WTC11 (cell line): ENCODE measurements around the gene FBXO28. TPM values are rescaled to one million over a fixed set of nuclear protein-coding genes. Genes with fewer than 3 reads are reported as not detected.
A peak's percentile ranks its signal among the peaks of the same experiment; 100 is the strongest.

Experiments used
- ATAC-seq: fragments of 200-7000 bp; cut with Tn5 transposase; 2 replicates; pipeline ENCODE4 v1.10.0; 2021; ENCODE audit warnings: mild to moderate bottlenecking, moderate library complexity
- CTCF ChIA-PET: fragments of 300-600 bp; sonication (Branson Sonifier 250); formaldehyde crosslinking; loops from one replicate; lab custom pipeline; 2021; ENCODE audit warnings: antibody characterized with exemption; lab: Charles Lee
- POLR2A ChIA-PET: fragments of 350-600 bp; sonication (Branson Sonifier 250); formaldehyde crosslinking; loops from one replicate; lab custom pipeline; 2021; ENCODE audit warnings: antibody characterized with exemption; lab: Charles Lee
- DNase-seq: peaks from one replicate; pipeline ENCODE4 v3.0.0; 2021; ENCODE audit warnings: low spot score
- H3K27ac Mint-ChIP-seq: 2 replicates; pipeline ENCODE4 v1.8.0; 2021; ENCODE audit warnings: mixed read lengths
- H3K27me3 Mint-ChIP-seq: 2 replicates; pipeline ENCODE4 v1.8.0; 2021; ENCODE audit warnings: low read depth, mild to moderate bottlenecking, moderate library complexity, mixed read lengths
- H3K36me3 Mint-ChIP-seq: 2 replicates; pipeline ENCODE4 v1.8.0; 2021; ENCODE audit warnings: mixed read lengths
- H3K4me1 Mint-ChIP-seq: 2 replicates; pipeline ENCODE4 v1.8.0; 2022; ENCODE audit warnings: mixed read lengths
- H3K4me3 Mint-ChIP-seq: 2 replicates; pipeline ENCODE4 v1.8.0; 2021; ENCODE audit warnings: mild to moderate bottlenecking, moderate library complexity, mixed read lengths
- H3K9me3 Mint-ChIP-seq: 2 replicates; pipeline ENCODE4 v1.8.0; 2021; ENCODE audit warnings: mixed read lengths
- AFF4 ChIP-seq: sonication (generic); formaldehyde crosslinking; IDR thresholded peaks from 2 replicates; pipeline ENCODE4 v1.8.1; 2023; ENCODE audit warnings: mild to moderate bottlenecking, missing genetic modification reagents, borderline replicate concordance
- ATF6 ChIP-seq: sonication (generic); formaldehyde crosslinking; IDR thresholded peaks from 2 replicates; pipeline ENCODE4 v1.8.1; 2023; ENCODE audit warnings: mild to moderate bottlenecking, missing genetic modification reagents
- GRHL2 ChIP-seq: fragments of 250-450 bp; sonication (Bioruptor Pico); IDR thresholded peaks from 2 replicates; pipeline ENCODE4 v1.8.0; 2022; ENCODE audit warnings: mild to moderate bottlenecking, moderate library complexity; ENCODE audit not compliant: insufficient replicate concordance, severe bottlenecking
- GTF2I ChIP-seq: fragments of 250-450 bp; sonication (Bioruptor Pico); conservative IDR thresholded peaks from 2 replicates; pipeline ENCODE4 v1.4.0; 2021; ENCODE audit warnings: mild to moderate bottlenecking
- NFATC4 ChIP-seq: fragments of 250-450 bp; sonication (Bioruptor Pico); IDR thresholded peaks from 2 replicates; pipeline ENCODE4 v1.9.0; 2021; ENCODE audit warnings: mild to moderate bottlenecking
- TP53 ChIP-seq: sonication (generic); formaldehyde crosslinking; IDR thresholded peaks from 2 replicates; pipeline ENCODE4 v1.8.1; 2023; ENCODE audit warnings: mild to moderate bottlenecking, missing genetic modification reagents
- ZNF416 ChIP-seq: fragments of 250-450 bp; sonication (Bioruptor Pico); IDR thresholded peaks from 2 replicates; pipeline ENCODE4 v1.9.0; 2021; ENCODE audit warnings: mild to moderate bottlenecking, inconsistent platforms
- total RNA-seq: library from RNA; stranded (reverse); gene quantifications from 3 replicates; pipeline ENCODE4 v1.2.3, GENCODE V29; 2021
- TF ChIP-seq, protein P1 (sequence below): sonication (generic); formaldehyde crosslinking; conservative IDR thresholded peaks from 2 replicates; pipeline ENCODE4 v1.8.1; 2023; ENCODE audit warnings: mild to moderate bottlenecking, low read depth, missing genetic modification reagents, moderate library complexity
- TF ChIP-seq, protein P2 (sequence below): fragments of 250-450 bp; sonication (Bioruptor Pico); conservative IDR thresholded peaks from 2 replicates; pipeline ENCODE4 v1.9.0; 2021; ENCODE audit warnings: mild to moderate bottlenecking
- TF ChIP-seq, protein P3 (sequence below): sonication (generic); formaldehyde crosslinking; IDR thresholded peaks from 2 replicates; pipeline ENCODE4 v1.8.1; 2022; ENCODE audit warnings: missing genetic modification reagents, borderline replicate concordance
- TF ChIP-seq, protein P4 (sequence below): sonication (generic); formaldehyde crosslinking; IDR thresholded peaks from 2 replicates; pipeline ENCODE4 v1.8.0; 2022; ENCODE audit warnings: mild to moderate bottlenecking, missing genetic modification reagents
- TF ChIP-seq, protein P5 (sequence below): sonication (generic); formaldehyde crosslinking; IDR thresholded peaks from 2 replicates; pipeline ENCODE4 v1.8.1; 2022; ENCODE audit warnings: low read depth, missing genetic modification reagents, borderline replicate concordance
- TF ChIP-seq, protein P6 (sequence below): sonication (generic); formaldehyde crosslinking; IDR thresholded peaks from 2 replicates; pipeline ENCODE4 v1.8.0; 2022; ENCODE audit warnings: mild to moderate bottlenecking, missing genetic modification reagents

FBXO28 gene
- total RNA-seq, 1 experiment from 2014 or later: 36.8 TPM

GRCh38 chr1:224162768-224163167 is 48.9 kb downstream of the FBXO28 start:
- DNase-seq: no peak
- TF ChIP-seq GRHL2 (no peak), GTF2I (CRISPR knock-in tag) (no peak)
- TF ChIP-seq, protein P1, sequence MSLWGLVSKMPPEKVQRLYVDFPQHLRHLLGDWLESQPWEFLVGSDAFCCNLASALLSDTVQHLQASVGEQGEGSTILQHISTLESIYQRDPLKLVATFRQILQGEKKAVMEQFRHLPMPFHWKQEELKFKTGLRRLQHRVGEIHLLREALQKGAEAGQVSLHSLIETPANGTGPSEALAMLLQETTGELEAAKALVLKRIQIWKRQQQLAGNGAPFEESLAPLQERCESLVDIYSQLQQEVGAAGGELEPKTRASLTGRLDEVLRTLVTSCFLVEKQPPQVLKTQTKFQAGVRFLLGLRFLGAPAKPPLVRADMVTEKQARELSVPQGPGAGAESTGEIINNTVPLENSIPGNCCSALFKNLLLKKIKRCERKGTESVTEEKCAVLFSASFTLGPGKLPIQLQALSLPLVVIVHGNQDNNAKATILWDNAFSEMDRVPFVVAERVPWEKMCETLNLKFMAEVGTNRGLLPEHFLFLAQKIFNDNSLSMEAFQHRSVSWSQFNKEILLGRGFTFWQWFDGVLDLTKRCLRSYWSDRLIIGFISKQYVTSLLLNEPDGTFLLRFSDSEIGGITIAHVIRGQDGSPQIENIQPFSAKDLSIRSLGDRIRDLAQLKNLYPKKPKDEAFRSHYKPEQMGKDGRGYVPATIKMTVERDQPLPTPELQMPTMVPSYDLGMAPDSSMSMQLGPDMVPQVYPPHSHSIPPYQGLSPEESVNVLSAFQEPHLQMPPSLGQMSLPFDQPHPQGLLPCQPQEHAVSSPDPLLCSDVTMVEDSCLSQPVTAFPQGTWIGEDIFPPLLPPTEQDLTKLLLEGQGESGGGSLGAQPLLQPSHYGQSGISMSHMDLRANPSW: no peak
- TF ChIP-seq, protein P2, sequence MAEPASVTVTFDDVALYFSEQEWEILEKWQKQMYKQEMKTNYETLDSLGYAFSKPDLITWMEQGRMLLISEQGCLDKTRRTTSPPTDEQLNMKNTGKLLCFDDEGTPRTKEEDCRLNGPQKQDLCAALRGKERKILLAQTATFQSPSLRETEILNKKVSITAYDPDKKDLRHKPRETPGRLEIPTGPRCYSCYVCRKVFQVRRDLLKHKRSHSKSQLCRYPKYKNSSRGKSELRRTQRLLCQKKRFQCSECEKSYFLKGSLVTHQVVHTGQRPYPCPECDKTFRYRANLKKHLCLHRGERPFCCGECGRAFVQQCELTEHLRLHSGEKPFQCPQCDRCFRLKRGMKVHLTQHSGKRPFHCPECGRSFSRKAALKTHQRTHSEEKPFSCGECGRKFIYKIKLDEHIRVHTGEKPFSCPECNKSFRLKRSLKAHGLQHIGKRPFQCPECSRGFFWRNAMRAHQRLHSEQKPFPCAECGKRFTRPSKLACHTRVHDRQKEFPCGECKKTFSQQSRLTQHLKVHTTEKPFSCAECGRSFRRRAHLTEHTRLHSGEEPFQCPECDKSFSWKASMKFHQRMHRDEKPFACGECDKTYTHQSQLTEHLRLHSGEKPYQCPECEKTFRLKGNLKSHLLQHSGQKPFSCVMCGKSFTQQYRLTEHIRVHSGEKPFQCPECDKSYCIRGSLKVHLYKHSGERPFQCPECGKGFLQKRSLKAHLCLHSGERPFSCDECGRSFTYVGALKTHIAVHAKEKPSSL (CRISPR knock-in tag): no peak
- TF ChIP-seq, protein P3, sequence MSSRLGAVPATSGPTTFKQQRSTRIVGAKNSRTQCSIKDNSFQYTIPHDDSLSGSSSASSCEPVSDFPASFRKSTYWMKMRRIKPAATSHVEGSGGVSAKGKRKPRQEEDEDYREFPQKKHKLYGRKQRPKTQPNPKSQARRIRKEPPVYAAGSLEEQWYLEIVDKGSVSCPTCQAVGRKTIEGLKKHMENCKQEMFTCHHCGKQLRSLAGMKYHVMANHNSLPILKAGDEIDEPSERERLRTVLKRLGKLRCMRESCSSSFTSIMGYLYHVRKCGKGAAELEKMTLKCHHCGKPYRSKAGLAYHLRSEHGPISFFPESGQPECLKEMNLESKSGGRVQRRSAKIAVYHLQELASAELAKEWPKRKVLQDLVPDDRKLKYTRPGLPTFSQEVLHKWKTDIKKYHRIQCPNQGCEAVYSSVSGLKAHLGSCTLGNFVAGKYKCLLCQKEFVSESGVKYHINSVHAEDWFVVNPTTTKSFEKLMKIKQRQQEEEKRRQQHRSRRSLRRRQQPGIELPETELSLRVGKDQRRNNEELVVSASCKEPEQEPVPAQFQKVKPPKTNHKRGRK (CRISPR knock-in tag): no peak
- TF ChIP-seq, protein P4, sequence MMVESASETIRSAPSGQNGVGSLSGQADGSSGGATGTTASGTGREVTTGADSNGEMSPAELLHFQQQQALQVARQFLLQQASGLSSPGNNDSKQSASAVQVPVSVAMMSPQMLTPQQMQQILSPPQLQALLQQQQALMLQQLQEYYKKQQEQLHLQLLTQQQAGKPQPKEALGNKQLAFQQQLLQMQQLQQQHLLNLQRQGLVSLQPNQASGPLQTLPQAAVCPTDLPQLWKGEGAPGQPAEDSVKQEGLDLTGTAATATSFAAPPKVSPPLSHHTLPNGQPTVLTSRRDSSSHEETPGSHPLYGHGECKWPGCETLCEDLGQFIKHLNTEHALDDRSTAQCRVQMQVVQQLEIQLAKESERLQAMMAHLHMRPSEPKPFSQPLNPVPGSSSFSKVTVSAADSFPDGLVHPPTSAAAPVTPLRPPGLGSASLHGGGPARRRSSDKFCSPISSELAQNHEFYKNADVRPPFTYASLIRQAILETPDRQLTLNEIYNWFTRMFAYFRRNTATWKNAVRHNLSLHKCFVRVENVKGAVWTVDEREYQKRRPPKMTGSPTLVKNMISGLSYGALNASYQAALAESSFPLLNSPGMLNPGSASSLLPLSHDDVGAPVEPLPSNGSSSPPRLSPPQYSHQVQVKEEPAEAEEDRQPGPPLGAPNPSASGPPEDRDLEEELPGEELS (CRISPR knock-in tag): no peak
- Mint-ChIP-seq H3K36me3 (peaks cover 19% of the 10 kb centered on the region), H3K4me1 (peaks cover 16% of the 10 kb centered on the region), H3K27ac (no peak overlapping the region), H3K4me3 (no peak overlapping the region), H3K27me3 (no peaks in the 10 kb centered on the region), H3K9me3 (no peaks in the 10 kb centered on the region)
- ATAC-seq: no peak
- POLR2A ChIA-PET: no interaction called here
- CTCF ChIA-PET: interaction anchor here (0.6 to 1.4 kb wide), 4 partner anchors 10 to 1269 kb away, joined by 3 to 6 read pairs (median 3); no protein-coding TSS in a partner anchor

DNA sequence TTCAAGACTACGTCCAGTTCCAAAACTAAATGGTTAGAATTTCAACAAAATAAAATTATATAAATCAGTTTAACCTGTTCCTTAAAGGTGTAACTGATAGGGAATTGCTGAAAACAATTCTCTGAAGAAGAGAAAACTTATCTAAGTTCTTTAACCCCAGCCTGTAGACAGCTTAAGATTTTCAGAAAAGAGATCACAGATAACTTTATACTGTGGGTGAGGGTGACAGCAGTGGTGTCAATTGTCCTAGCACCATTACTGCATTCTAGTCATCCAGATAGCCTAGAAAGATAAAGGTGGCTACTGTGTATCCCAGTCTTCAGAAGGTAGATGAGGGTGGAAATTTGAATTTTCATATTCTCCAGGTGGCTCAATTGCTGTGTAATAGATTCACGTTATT is 49.4 kb downstream of the FBXO28 start:
- Mint-ChIP-seq H3K9me3 (no peaks in the 10 kb centered on the region), H3K4me1 (peaks cover 16% of the 10 kb centered on the region), H3K4me3 (no peak overlapping the region), H3K27me3 (no peaks in the 10 kb centered on the region), H3K27ac (peak overlapping the region; percentile 100; the same call in 1 of the 2 replicates), H3K36me3 (peaks cover 15% of the 10 kb centered on the region; the same call in 1 of the 2 replicates)
- ATAC-seq: no peak
- ChIA-PET CTCF (interaction anchor here (0.6 to 1.4 kb wide), 3 partner anchors 10 to 1268 kb away, joined by 3 to 6 read pairs (median 3); no protein-coding TSS in a partner anchor), POLR2A (no interaction called here)
- TF ChIP-seq, protein P4 (CRISPR knock-in tag): no peak
- TF ChIP-seq ATF6 (CRISPR knock-in tag) (no peak), NFATC4 (CRISPR knock-in tag) (no peak), TP53 (no peak), ZNF416 (CRISPR knock-in tag) (no peak), AFF4 (CRISPR knock-in tag) (no peak)
- TF ChIP-seq, protein P5, sequence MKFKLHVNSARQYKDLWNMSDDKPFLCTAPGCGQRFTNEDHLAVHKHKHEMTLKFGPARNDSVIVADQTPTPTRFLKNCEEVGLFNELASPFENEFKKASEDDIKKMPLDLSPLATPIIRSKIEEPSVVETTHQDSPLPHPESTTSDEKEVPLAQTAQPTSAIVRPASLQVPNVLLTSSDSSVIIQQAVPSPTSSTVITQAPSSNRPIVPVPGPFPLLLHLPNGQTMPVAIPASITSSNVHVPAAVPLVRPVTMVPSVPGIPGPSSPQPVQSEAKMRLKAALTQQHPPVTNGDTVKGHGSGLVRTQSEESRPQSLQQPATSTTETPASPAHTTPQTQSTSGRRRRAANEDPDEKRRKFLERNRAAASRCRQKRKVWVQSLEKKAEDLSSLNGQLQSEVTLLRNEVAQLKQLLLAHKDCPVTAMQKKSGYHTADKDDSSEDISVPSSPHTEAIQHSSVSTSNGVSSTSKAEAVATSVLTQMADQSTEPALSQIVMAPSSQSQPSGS: no peak
- TF ChIP-seq, protein P6, sequence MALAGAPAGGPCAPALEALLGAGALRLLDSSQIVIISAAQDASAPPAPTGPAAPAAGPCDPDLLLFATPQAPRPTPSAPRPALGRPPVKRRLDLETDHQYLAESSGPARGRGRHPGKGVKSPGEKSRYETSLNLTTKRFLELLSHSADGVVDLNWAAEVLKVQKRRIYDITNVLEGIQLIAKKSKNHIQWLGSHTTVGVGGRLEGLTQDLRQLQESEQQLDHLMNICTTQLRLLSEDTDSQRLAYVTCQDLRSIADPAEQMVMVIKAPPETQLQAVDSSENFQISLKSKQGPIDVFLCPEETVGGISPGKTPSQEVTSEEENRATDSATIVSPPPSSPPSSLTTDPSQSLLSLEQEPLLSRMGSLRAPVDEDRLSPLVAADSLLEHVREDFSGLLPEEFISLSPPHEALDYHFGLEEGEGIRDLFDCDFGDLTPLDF (CRISPR knock-in tag): no peak
- DNase-seq: no peak
